NCI-H774 (cell line): Measurements from ENCODE around the gene CCDC183.
"Not testable (repeated sequence)": the region's sequence is repeated elsewhere in the genome, so short reads cannot be mapped to it uniquely, and the experiment has no call there.

Experiments used
- DNase-seq: peaks from one replicate; lab custom pipeline; 2025; lab: John Stamatoyannopoulos, UW

The CCDC183 gene

GRCh38 chr9:136760834-136761544 lies 35.1 kb upstream of the CCDC183 start:
- DNase-seq: not testable (repeated sequence)

GRCh38 chr9:136761545-136761981 lies 34.6 kb upstream of the CCDC183 start:
- no peak for DNase-seq

- no peak for DNase-seq
These were observed 33.9 kb upstream of the CCDC183 start for GRCh38 chr9:136762221-136762691.

GRCh38 chr9:136762915-136763648 lies 33.1 kb upstream of the CCDC183 start:
- no peak for DNase-seq

- DNase-seq: no peak
These were observed 32.5 kb upstream of the CCDC183 start for GRCh38 chr9:136763649-136764035.

GRCh38 chr9:136764301-136764891 lies 31.7 kb upstream of the CCDC183 start, which contains the start of gene LCN15:
TSS of gene LCN15 (minus strand) at chr9:136764518. CDS start at chr9:136764488, 30 bp downstream.
- peak; percentile 77 for DNase-seq

GRCh38 chr9:136765041-136765440 lies 31.1 kb upstream of the CCDC183 start:
- no peak for DNase-seq

- DNase-seq: not testable (repeated sequence)
These were observed 30.3 kb upstream of the CCDC183 start for GRCh38 chr9:136765745-136766409.

- peak; percentile 56 for DNase-seq
These were observed 29.6 kb upstream of the CCDC183 start for GRCh38 chr9:136766410-136767120.

GRCh38 chr9:136769710-136770191 lies 26.4 kb upstream of the CCDC183 start:
- DNase-seq: no peak

GRCh38 chr9:136771907-136772415 lies 24.2 kb upstream of the CCDC183 start:
- no peak for DNase-seq

- no peak for DNase-seq
These were observed 22.6 kb upstream of the CCDC183 start for GRCh38 chr9:136773386-136774044.

- no peak for DNase-seq
These were observed 21.6 kb upstream of the CCDC183 start for GRCh38 chr9:136774416-136775045.

GRCh38 chr9:136775191-136775590 lies 20.9 kb upstream of the CCDC183 start:
- DNase-seq: no peak

GRCh38 chr9:136776947-136777346 lies 19.2 kb upstream of the CCDC183 start:
- no peak for DNase-seq

GRCh38 chr9:136777359-136777758 lies 18.8 kb upstream of the CCDC183 start:
- DNase-seq: no peak

- no peak for DNase-seq
These were observed 16.3 kb upstream of the CCDC183 start for GRCh38 chr9:136779808-136780207.

GRCh38 chr9:136782452-136782851 lies 13.7 kb upstream of the CCDC183 start:
- DNase-seq: no peak

- DNase-seq: peak; percentile 44
These were observed 11.7 kb upstream of the CCDC183 start for GRCh38 chr9:136784249-136784996.
